Glomerular endothelial cell (primary cell): ENCODE measurements around the gene HCK. TPM values are rescaled to one million over a fixed set of nuclear protein-coding genes. Genes with fewer than 3 reads are reported as not detected.

Source experiments
- DNase-seq: peaks from one replicate; pipeline ENCODE4 v3.0.0-alpha.2; 2011; ENCODE audit warnings: low read depth, low spot score; ENCODE audit errors: extremely low read depth
- total RNA-seq: library from RNA; depleted of rRNA; stranded (reverse); fragments of >200 nt; gene quantifications from 2 replicates; pipeline ENCODE4 v1.2.3, GENCODE V29; 2015

The HCK gene
- total RNA-seq, 1 donor from 2014 or later, result not detected

DNA sequence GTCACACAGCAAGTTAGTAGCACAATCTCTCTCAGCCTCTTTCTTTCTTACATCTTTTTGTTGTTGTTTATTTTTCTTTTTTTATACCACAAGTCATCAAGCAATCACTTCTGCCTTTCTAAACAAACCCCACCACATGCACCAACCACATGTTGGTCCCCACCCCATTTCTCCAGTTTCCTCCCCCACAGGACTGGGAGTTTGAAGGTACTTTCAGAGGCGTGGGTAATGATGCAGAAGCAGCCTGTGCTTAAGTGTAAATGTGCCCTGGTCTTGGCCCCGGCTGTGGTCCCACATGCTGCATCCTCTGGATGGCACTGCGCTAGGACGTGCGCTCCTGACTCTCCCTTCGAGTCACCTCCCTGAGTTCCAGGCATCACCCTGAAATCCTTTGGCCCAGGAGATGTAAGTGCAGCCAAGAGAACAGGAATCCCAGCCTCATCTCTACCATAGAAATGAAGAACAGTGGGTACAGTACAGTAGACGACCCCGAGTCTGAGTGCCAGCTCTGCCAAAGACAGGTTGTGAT lies 5.7 kb downstream of the HCK start:
- no peak for DNase-seq

DNA sequence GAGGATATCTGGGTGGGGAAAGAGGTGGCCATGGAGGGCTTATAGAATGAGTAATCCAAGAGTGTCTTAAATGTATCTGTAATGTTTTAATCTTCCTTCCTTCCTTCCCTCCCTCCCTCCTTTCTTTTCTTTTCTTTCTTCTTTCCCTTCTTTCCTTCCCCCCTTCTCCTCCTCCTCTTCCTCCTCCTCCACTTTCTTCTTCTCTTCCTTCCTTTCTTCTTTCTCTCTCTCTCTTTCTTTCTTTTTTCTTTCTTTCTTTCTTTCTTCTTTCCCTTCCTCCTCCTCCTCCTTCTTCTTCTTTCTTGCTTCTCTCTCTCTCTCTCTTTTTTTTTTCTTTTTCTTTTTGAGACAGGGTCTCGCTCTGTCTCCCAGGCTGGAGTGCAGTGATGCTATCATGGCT lies 7.1 kb downstream of the HCK start:
- no peak for DNase-seq

DNA sequence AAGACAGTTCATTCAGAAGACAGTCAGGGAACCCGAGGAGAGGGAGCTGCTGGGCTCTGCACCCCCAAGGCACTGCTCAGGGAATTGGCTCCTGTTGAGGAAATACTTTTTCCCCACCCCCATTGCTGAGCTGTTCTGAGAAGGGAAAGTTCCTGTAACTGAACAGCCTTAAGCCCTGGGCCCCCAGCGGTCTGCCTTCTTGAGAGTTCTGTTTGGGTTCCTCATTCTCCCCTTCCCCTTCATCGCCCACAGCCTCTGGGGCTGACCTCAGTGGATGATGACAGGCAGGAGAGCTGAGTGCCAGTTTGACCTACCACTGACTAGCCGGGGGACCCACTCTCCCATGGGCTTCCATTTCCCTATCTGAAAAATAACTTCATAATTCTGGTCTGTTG lies 10.7 kb downstream of the HCK start:
- DNase-seq, result no peak

DNA sequence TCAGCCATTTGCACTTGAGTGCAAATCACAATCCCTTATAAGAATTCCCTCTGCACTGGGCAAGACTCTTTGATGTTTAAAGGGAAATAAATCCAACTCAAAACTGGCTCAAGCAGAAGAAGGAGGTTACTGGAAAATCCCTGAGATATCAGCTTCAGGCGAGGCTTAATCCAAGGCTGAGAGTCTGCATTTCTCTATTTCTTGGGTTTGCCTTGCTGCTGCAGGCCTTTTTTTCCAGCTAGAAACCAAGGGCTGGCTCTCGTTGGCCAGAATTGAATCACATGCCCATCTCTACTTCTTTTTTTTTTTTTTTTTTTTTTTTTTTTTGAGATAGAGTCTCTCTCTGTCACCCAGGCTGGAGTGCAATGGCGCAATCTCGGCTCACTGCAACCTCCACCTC lies 11.7 kb downstream of the HCK start:
- no peak for DNase-seq

DNA sequence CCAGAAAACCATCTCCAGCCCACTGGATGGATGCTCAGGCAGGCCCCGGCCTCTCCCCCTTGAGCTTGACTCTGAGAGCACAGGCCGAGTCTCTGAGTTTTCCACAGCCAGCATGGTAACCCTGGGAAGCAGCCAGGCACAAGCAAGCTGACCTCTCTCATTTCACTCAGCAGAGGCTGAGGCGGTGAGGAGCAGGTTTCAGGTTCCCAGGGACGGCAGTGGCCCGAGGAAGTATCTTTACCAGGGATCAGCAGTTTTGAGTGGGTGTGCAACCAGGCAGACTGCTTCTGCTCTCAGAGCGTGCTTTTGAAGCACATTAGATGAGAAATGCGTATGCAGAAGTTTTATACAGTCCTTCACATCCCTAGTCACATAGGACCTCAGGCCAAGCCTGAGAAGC lies 12.6 kb downstream of the HCK start:
- DNase-seq, result no peak

DNA sequence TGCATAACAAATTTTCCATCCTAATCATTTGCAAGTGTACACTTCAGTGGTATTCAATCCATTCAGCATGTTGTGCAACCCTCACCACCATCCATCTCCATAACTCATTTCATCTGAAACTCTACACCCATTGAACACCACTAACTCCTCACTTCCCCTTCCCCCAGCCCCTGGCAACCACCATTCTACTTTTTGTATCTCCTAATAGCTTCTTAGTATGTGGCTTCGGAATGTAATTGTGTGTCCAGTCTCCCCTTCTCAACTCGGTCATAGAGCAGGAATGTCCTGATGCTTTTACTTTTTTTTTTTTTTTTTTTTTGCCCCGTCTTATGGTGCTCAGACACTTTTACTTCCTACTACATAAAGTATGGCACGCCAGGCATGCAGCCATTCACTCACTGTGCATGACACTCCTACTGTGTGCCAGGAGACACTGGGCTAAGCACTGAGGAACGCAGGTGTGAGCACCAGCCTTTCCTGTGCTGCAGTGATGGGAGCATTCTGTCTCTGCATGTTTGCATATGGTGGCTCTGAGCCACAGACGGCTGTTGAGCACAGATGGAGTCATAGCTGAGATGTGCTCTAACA lies 15.3 kb downstream of the HCK start:
- DNase-seq, result no peak

DNA sequence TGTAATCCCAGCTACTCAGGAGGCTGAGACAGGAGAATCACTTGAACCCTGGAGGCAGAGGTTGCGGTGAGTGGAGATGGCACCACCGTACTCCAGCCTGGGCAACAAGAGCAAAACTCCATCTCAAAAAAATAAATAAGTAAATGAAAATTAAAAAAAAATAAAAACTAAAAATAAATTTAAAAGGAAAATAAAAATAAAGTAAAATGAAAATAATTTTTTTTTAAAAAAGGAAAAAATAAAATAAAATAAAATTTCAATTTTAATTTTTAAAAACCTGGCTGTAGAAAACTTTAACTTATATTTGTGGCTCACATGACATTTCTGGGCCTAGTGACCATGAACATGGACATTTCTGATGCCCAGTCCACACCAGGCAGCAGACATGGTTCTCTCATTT lies 16.1 kb downstream of the HCK start:
- DNase-seq, result no peak

DNA sequence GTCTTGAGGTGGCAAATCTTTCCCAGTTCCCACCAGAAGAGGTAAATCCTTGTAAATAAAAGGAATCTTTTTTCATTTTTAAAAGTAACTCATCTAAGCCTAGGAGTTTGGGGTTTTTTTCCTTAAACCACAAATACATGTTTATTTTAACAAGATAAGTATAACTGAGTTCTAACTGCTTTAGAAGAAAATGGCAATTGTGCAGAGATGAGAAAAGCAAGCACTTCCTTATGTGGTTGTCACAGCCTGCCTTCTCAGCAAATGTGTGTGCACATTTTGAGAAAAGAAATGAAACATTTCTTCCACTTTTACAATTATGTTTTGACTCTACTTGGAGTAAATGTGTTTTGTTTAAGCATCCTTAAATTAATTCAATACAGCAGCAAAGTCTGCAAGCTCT lies 17.7 kb downstream of the HCK start:
- DNase-seq, result no peak

DNA sequence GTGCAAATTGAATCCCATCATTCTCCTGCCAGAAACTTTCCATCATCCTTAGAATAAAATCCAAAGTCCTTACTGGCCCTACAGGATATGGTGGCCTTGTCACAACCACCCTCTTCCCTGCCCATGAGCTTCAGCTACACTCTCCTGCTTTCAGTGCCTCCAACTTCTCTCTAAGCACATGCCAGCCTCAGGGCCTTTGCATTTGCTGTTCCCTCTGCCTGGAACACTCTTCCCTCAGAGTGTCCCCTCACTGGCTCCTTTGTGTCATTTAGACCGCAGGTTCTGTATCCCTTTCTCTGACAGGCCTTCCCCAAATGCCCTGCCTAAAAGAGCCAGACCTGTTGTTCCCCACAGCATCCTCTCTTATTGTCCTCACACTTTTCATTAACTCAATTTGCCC lies 18.2 kb downstream of the HCK start:
- DNase-seq, result no peak

DNA sequence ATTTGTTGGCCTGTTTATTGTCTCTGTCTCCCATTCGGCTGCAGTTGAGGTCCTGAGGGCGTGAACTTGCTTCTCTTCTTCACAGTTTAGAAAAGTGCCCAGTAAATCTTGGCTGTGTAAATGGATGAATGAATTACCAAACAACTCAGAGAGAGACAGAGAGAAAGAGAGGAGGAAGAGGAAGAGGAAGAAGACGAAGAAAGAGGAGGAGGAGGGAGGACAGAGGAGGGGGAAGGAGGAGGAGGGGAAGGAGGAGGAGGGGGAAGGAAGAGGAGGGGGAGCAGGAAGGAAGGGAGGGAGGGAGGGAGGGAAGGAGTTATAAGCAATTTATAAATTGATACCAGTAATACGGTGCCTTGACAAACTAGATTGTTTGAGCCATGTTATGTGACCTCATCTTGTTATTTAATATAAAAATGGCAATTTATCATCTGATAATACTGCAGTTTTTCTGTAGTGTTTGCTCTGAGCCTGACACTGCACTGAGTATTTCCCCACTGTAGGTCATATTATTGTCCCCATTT lies 18.7 kb downstream of the HCK start:
- DNase-seq, result no peak

DNA sequence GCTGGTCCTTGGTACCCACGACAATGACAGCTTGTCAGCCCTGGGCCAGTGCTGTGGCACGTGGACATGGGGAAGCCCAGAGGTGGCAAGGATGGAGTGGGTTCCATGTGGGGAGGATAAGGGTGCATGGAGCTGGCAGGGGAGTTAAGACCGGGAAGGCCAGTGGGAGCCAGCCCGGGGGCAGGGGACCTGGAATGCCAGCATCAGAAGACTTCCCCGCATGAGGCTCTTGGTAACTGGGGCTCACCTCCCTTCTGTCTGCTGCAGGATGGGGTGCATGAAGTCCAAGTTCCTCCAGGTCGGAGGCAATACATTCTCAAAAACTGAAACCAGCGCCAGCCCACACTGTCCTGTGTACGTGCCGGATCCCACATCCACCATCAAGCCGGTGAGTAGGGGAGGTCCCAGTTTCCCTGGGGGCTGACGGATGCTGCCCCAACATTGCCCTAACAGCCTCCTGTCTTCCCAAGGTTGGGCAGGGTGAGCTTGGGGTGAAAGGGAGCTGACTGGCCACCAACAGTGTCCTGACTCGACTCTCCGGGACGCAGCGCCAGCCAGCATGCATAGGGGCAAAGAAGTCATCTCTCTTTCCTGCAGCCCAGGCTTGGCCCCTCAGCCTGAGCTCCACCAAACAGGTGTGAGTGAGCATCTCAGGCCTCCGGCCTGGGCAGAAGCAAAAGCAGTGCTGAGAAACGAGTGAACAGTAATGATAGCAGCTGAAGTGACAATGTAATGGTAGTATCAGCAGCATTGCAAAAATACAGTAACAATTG lies 19.5 kb downstream of the HCK start:
- no peak for DNase-seq

DNA sequence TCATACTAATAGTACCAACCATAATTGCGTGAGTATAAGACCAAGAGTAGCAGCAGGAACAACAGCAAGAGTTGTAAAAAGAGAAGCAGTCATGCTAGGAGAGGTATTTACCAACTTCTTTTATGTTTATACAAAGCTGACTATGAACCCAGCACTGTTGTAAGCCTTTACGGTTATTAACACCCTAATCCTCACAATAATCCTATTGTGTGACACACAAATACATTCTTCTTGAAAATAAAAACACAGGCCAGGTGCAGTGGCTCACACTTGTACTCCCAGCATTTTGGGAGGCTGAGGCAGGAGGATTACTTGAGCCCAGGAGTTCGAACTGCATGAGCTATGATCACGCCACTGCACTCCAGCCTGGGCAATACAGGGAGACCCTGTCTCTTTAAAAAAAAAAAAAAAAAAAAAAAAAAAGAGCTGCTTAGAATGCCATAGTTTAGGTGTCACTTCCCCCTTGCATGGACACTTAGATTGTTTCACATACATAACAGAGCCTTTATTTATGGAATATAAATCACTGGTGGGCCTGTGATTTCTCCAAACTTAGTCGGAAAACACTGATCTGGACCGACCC lies 20.2 kb downstream of the HCK start:
- no peak for DNase-seq

DNA sequence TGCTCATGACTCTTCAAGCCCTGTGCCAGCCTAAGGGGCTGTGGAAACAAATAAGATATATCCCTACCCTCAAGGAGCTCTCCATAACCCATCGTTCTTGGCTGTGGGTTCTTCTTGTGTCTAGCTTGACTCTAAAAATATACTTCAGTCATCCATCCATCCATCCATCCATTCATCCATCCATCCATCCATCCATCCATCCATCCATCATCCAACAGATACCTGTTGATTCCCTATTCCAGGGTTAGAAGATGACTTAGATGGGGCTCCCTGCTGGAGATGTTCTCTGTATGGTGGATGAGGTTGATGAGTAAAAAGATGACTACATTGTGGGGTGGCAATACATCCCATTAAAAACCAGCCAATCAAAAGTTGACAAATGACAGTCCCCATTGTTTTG lies 23.5 kb downstream of the HCK start:
- DNase-seq, result no peak

DNA sequence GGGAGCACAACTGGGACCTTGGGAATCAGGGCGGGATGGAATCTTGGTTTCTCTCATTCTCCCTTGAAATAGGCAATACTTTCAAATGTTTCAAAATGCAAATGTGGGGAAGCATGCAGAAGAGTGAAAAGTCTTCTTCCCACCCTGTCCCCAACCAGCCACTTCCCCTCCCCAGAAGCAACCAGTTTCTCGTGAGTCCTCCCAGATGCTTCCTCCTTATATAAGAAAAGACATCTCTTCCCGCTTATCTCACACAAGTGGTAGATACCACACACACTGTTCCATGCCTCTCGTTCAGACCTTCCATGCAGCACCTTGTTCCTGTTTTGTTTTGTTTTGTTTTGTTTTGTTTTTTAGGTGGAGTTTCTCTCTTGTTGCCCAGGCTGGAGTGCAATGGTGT lies 25.1 kb downstream of the HCK start:
- DNase-seq, result no peak

DNA sequence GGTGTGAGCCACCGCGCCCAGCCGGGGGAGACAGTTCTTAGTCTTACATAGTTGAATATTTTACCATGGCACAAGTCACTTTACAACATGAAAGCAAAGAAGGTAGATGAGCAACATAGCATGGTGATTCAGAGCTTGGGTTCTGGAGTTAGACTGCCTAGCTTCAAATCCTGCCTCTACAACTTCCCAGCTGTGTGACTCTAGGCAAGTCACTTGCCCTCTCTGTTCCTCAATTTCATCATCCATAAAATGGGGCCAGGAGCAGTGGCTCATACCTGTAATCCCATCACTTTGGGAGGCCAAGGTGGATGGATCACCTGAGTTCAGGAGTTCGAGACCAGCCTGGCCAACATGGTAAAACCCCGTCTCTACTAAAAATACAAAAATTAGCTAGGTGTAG lies 26.3 kb downstream of the HCK start:
- no peak for DNase-seq

DNA sequence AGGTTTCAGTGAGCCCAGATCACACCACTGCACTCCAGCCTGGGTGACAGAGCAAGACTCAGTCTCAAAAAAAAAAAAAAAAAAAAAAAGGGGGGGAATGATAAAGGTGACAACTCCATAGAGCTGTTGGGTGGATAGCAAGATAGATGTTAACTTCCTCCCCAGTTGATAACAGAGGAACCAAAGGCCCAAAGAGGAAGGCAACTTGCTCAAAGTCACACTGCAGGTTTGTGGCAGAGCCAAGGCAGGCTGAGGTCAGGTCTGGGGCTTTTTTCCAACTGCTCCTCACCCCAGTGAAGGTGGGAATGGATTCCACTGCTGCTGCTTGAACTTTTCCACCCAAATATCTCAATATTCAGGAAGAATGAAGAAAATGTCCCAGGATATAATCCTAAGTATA lies 26.7 kb downstream of the HCK start:
- no peak for DNase-seq

DNA sequence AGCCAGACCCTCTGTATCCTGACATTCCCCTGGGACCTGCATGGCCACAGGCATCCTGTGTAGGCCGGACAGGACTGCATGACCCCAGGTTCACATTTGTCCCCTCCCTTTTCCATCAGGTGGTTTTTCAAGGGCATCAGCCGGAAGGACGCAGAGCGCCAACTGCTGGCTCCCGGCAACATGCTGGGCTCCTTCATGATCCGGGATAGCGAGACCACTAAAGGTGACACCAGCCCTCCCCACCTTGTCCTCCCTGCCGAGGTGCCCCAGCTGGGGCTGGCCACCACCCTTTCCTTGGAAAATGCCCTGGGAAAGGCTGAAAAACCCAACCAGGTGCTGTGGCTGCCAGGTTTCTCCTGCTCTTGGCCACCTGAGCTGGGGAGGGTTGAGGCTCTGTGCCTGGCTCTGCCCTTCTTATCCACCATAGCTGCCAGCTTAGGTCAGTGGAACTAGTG lies 27.6 kb downstream of the HCK start:
- no peak for DNase-seq

DNA sequence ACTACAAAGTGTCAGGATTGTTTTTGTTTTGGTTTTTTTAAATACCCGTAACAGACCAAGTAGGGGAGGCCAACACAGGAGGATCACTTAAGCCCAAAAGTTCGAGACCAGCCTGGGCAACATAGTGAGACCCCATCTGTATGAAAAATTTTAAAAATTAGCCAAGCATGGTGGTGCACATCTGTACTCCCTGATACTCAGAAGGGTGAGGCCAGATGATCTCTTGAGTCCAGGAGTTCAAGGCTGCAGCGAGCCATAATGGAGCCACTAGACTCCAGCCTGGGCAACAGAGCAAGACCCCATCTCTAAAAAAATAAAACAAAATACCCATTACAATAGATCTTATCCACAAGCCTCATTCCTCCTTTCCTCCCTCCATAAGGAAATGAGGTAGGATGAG lies 28.7 kb downstream of the HCK start:
- DNase-seq, result no peak

DNA sequence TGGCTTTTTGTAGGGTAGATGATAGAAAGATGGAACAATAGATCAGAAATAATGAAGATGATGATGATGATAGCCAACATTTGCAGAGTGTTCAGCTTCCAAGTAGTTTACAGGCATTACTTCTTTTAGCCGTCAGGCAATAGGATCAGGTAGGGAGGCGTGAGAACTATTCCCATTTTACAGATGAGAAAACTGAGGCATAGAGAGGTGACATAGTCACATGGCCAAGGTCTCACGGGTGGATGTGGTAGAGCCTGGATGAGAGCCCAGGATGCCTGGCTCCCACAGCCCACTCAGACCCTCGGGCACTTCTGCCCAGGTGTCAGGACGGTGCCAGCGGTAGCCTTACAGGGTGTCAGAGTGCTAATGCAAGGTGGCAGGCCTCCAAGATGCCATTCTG lies 31.4 kb downstream of the HCK start:
- DNase-seq, result no peak

DNA sequence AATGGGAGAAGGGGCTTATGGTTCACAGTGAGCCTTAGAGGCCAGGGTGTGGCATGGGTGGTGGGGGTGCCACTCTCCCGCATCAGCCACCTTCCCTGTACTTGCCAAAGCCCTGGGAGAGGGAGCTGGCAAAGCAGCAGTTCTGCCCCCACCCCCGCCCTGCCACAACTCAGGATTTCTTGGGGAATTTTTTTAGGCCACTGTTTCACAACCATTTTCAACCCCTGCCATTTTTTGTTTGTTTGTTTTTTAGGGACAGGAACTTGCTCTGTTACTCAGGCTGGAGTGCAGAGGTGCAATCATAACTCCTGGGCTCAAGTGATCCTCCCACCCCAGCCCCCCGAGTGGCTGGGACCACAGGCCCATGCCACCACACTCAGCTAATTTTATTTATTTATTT lies 35.0 kb downstream of the HCK start:
- no peak for DNase-seq

DNA sequence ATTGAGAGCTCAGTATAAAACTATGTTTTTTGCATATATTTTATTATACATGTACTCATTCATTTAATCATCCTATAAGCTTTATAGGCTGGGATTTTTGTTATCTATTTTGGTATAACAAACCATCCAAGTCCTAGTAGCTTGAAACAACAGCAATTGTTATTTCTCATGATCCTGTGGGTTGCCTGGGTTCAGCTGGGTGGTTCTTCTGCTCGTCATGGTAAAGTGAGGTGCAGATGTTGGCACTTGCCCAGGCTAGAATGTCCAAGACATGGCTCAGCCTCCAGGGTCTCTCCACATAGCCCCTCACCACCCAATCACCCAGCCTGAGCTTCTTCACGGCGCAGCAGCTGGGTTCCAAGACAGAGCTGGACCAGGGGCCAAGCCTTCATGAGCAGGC lies 36.7 kb downstream of the HCK start:
- DNase-seq, result no peak
